WI38 (cell line): ENCODE results near the gene ZBTB20.

ENCODE experiments used
- H3K4me3 ChIP-seq: 2 replicates; pipeline ENCODE4 v1.5.1; 2011; ENCODE audit warnings: low read depth, mild to moderate bottlenecking, control low read depth, low read length
- CTCF ChIP-seq: IDR thresholded peaks from 2 replicates; pipeline ENCODE4 v1.5.1; 2012; ENCODE audit warnings: low read depth, mild to moderate bottlenecking, control low read depth, low read length

ZBTB20 gene

GRCh38 chr3:114487502-114487901 lies 659.6 kb downstream of the ZBTB20 start:
- TF ChIP-seq CTCF: 0 out of 2 replicates have a peak, but pooled peaks have one; percentile 0
- H3K4me3 ChIP-seq: no peak overlapping the region

GRCh38 chr3:114484919-114485318 lies 662.2 kb downstream of the ZBTB20 start:
- no peak for TF ChIP-seq CTCF
- no peak overlapping the region for H3K4me3 ChIP-seq

GRCh38 chr3:114481113-114481512 lies 666.0 kb downstream of the ZBTB20 start:
- no peak for TF ChIP-seq CTCF
- no peak overlapping the region for H3K4me3 ChIP-seq

GRCh38 chr3:114480442-114480841 lies 666.6 kb downstream of the ZBTB20 start:
- TF ChIP-seq CTCF: no peak
- no peak overlapping the region for H3K4me3 ChIP-seq

- no peak overlapping the region for H3K4me3 ChIP-seq
- no peak for TF ChIP-seq CTCF
These were observed 668.3 kb downstream of the ZBTB20 start for GRCh38 chr3:114478801-114479200.

GRCh38 chr3:114476511-114476910 lies 670.6 kb downstream of the ZBTB20 start:
- no peak overlapping the region for H3K4me3 ChIP-seq
- TF ChIP-seq CTCF: no peak

- no peak for TF ChIP-seq CTCF
- no peak overlapping the region for H3K4me3 ChIP-seq
These were observed 675.6 kb downstream of the ZBTB20 start for GRCh38 chr3:114471478-114471877.
